SJCRH30 (cell line): ENCODE measurements around the gene ACOX1. TPM values are rescaled to one million over a fixed set of nuclear protein-coding genes. Genes with fewer than 3 reads are reported as not detected.

Experiments used
- DNase-seq, 2 experiments: peaks; one replicate each; pipeline ENCODE4 v3.0.0-alpha.2; 2015 to 2020
- H3K27ac ChIP-seq: fragments of 250-450 bp; sonication (Bioruptor Pico); 2 replicates; pipeline ENCODE4 v1.5.1; 2020; ENCODE audit warnings: mild to moderate bottlenecking, moderate library complexity
- H3K27me3 ChIP-seq: fragments of 250-450 bp; sonication (Bioruptor Pico); 2 replicates; pipeline ENCODE4 v1.5.1; 2020; ENCODE audit warnings: mild to moderate bottlenecking, moderate library complexity
- H3K36me3 ChIP-seq: fragments of 250-450 bp; sonication (Bioruptor Pico); 2 replicates; pipeline ENCODE4 v1.5.1; 2020; ENCODE audit warnings: mild to moderate bottlenecking, moderate library complexity
- H3K4me1 ChIP-seq: fragments of 250-450 bp; sonication (Bioruptor Pico); 2 replicates; pipeline ENCODE4 v1.5.1; 2020; ENCODE audit warnings: mild to moderate bottlenecking, moderate library complexity
- H3K4me3 ChIP-seq: fragments of 250-450 bp; sonication (Bioruptor Pico); 2 replicates; pipeline ENCODE4 v1.5.1; 2020; ENCODE audit warnings: mild to moderate bottlenecking, moderate library complexity
- H3K9me3 ChIP-seq: fragments of 250-450 bp; sonication (Bioruptor Pico); replicated peaks from 2 replicates; pipeline ENCODE4 v1.5.1; 2020; ENCODE audit warnings: mild to moderate bottlenecking, moderate library complexity
- total RNA-seq: library from RNA; depleted of rRNA; stranded (reverse); fragments of >200 nt; shearing (Covaris generic); gene quantifications from 2 replicates; pipeline ENCODE4 v1.2.3, GENCODE V29; 2014

ACOX1 gene
- total RNA-seq, 1 experiment from 2014 or later: 34.8 TPM

DNA sequence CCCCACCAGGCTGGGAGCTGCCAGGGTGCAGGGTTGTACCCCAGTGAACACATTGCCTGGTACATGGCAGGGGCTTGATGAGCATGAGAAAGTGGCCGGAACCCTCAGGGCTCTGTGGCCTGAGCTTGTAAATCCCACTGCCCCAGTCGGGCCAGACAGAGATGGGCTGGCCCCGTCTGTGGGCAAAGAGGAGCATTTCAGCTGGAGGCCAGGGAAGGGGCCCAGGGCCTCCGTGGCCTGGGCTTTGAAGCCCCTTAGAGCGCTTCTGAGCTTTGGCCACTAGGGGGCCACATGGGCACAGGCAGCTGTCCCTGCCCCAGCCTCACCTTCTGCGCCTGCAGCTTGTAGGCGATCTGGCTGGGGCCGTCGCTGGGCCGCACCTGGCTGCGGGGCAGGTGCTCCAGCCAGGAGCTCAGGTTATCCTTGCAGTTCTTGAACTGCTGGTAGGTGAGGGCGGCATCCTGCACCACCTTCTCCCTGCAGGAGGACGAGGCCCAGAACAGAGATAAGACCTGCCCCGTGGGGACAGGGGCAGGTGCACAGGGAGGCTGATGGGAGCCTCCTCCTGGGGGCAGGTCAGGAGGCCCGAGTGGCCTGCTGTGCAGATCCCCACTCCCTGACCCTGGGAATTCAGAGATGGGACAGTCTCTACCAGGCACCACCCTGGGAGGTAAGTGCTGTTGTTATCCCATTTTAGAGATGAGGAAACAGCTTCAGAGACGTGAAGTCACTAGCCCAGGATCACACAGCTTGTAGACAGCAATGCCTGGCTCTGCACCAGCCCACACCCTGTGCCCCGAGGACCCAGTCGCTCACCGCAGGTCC is 35.3 kb upstream of the ACOX1 start:
- DNase-seq: peak; percentile 84 to 93

DNA sequence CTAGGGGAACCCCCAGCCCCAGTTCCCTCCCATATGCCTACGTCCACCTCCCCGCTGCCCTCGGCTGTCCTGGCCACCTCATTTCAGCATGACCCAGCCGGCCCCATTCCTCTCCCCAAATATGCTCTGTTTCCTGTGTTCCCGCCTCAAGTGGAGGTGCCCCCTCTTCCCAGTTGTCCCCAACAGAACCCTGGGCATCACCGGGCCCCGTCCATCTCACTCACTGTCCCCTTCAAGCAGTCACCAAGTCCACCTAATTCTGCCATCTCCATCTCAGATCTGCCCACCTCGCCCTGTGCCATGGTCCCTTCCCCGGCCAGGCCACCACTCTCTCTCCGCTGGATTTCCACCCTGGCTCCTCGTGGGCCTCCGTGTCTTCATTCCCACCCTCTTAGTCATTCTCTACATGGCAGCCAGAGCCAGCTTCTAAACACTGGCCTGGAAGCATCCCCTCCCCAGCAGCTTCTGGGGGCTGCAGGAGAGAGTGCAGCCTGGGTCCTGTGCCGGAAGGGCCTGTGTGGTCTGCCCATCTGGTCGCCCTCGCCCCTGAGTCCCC is 34.5 kb upstream of the ACOX1 start:
- Histone ChIP-seq H3K27ac (no peak overlapping the region), H3K36me3 (no peaks in the 10 kb centered on the region), H3K4me1 (peaks cover 11% of the 10 kb centered on the region), H3K27me3 (no peaks in the 10 kb centered on the region), H3K9me3 (no peaks in the 10 kb centered on the region), H3K4me3 (no peak overlapping the region)
- no peak for DNase-seq

More for the DNA sequence above, 35.3 kb upstream of the ACOX1 start:
- peaks cover 11% of the 10 kb centered on the region for H3K4me1 ChIP-seq
- H3K27ac ChIP-seq: no peak overlapping the region
- no peaks in the 10 kb centered on the region for H3K27me3 ChIP-seq
- no peaks in the 10 kb centered on the region for H3K9me3 ChIP-seq
- no peaks in the 10 kb centered on the region for H3K36me3 ChIP-seq
- no peak overlapping the region for H3K4me3 ChIP-seq

DNA sequence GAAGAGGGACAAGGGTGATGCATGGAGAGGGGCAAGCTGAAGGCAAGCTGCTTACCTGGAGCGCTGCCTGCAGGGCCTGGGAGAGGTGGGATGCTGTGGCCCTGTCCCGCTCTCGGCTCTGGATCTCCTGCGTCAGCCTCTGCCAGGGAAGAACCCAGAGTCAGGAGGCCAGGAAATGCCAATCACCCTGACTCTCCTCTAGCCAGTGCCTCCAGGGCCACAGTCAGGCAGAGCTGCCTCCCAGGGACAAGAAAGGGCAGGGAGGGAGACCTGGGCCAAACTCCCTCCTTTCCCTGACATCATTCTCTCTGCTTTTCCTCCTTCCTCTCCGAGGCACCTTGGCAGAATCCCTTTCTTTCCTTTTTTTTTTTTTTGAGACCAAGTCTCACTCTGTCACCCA is 33.0 kb upstream of the ACOX1 start:
- Histone ChIP-seq H3K4me3 (no peak overlapping the region), H3K27ac (no peak overlapping the region), H3K9me3 (no peaks in the 10 kb centered on the region), H3K27me3 (no peaks in the 10 kb centered on the region), H3K4me1 (peaks cover 11% of the 10 kb centered on the region), H3K36me3 (no peaks in the 10 kb centered on the region)
- no peak for DNase-seq

DNA sequence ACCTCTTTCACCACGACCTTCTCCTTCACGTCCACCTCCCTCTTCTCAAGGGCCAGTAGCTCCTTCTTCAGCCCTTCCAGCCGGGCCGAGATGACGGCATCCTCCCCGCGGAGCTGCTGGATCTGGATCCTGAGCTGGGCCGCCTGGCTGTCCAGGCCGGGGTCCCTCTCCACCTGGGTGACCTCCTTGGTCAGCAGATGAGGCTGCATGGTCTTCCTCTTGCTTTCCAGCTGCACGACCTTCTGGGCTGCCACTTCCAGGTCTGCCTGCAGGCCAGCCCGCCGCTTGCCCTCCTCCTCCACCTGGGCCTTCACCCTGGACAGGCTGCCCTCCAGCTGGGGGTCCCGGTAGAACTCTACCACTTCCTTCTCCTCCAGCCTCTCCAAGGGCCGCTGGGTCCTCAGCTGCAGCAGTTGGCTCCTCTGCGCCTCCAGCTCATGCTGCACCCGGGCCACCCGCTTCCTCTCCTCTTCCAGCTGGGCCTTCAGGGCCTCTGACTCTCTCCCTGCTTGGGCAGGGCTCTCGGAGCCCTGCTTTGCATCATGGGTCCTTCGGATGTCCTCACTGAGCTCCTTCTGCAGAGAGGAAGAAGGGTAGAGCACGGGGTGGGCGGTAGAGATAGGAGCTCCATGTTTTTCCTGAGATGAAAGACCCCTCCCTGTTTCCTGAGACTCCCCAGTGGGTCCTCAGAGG is 31.1 kb upstream of the ACOX1 start:
- Histone ChIP-seq H3K36me3 (no peaks in the 10 kb centered on the region), H3K27ac (no peak overlapping the region), H3K4me3 (no peak overlapping the region), H3K27me3 (no peaks in the 10 kb centered on the region), H3K9me3 (no peaks in the 10 kb centered on the region), H3K4me1 (peaks cover 15% of the 10 kb centered on the region)
- no peak for DNase-seq

DNA sequence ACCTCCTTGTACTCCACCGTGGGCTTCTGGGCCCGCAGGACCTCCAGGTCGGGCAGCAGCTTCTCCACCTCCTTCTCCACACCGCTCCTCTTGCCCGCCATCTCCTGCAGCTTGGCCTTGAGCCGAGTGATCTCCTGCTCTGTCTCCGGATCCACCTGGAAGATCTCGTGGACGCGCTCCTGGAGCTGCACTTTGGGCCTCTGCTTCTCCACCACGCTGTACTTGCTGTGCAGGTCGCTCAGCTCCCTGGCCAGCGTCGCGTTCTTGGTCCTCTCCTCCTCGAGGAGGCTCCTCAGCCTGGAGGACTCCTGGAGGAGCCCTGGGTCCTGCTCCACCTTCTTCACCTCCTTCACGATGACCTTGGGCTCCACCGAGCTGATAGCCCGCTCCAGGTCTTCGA is 30.5 kb upstream of the ACOX1 start:
- H3K27me3 ChIP-seq: no peaks in the 10 kb centered on the region
- no peak for DNase-seq

DNA sequence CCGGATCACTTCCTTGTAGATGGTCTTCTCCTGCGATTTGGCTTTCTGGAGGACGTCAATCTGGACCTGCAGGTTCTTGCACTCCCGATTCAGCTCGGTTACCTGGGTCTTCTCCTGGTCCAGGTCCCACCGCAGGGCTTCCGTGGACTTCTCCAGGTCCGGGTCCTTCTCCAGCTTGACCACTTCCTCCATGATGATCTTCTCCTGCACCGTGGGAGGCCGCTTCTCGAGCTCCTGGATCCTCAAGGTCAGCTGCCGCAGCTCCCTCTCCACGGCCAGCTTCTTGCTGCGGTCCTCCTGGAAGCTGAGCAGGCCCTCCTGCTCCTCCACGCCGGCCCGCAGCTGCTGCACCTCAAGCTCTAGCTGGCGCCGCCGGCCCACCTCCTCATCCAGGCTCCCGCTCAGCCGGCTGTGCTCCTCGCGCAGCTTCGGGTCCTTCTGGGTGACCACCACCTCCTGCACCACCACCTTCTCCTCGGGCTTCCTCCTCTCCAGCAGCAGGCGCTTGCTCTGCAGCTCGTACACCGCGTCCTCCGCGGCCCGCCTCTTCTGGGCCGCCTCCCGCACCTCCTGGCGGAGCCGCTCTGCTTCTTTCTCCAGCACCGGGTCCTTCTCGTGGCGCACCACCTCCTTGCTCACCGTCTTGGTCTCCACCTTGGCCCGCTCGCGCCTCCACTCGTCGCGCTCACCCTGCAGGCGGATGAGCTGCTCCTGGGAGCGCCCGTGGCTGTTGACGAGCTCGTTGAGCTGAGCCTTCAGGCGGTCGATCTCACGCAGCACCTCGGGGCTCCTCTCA is 29.9 kb upstream of the ACOX1 start:
- Histone ChIP-seq H3K4me3 (no peak overlapping the region), H3K36me3 (no peaks in the 10 kb centered on the region), H3K9me3 (no peaks in the 10 kb centered on the region), H3K4me1 (peaks cover 18% of the 10 kb centered on the region), H3K27me3 (no peaks in the 10 kb centered on the region), H3K27ac (no peak overlapping the region)
- no peak for DNase-seq

More for the DNA sequence above, 30.5 kb upstream of the ACOX1 start:
- H3K4me1 ChIP-seq: peaks cover 20% of the 10 kb centered on the region
- no peak overlapping the region for H3K27ac ChIP-seq
- no peaks in the 10 kb centered on the region for H3K9me3 ChIP-seq
- no peaks in the 10 kb centered on the region for H3K36me3 ChIP-seq
- H3K4me3 ChIP-seq: no peak overlapping the region

DNA sequence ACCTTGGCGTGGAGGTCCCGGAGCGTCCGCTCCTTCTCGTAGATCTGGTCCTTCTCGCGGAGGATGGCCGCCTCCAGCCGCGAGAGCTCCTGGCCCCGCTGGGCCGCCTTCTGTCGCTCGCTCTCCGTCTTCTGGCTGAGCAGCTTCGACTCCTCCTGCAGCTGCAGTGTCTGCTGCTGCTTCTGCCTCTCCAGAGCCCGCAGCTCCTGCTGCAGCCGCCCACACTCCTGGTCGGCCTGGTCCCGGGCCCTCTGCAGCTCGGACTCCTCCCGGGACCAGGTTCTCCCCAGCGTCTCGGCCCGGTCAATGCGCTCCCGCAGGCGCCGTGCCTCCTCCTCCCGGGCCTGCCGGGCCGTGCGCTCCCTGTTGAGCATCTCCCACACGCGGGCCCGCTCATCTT is 29.2 kb upstream of the ACOX1 start:
- Histone ChIP-seq H3K27ac (no peak overlapping the region), H3K9me3 (no peaks in the 10 kb centered on the region), H3K4me3 (no peak overlapping the region), H3K27me3 (no peaks in the 10 kb centered on the region), H3K4me1 (peaks cover 13% of the 10 kb centered on the region; the same call in 1 of the 2 replicates), H3K36me3 (no peaks in the 10 kb centered on the region)
- DNase-seq: no peak

DNA sequence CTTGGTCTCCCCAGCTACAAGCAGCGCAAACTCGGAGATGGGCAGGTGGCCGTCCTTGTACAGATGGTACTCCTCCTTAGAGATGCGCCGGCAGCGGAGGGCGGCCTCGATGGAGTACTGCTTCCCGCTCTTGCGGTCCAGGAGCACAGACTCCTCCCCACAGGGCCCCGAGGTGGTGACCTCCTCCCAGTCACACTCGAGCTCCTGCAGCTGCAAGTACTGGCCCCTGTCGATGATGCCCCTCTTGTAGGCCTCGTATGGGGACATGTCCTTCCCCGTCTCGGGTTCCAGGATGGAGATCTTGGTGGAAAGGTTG is 28.8 kb upstream of the ACOX1 start:
- Histone ChIP-seq H3K4me3 (no peak overlapping the region), H3K4me1 (peaks cover 13% of the 10 kb centered on the region; the same call in 1 of the 2 replicates), H3K27ac (no peak overlapping the region), H3K27me3 (no peaks in the 10 kb centered on the region), H3K36me3 (no peaks in the 10 kb centered on the region), H3K9me3 (no peaks in the 10 kb centered on the region)
- no peak for DNase-seq

DNA sequence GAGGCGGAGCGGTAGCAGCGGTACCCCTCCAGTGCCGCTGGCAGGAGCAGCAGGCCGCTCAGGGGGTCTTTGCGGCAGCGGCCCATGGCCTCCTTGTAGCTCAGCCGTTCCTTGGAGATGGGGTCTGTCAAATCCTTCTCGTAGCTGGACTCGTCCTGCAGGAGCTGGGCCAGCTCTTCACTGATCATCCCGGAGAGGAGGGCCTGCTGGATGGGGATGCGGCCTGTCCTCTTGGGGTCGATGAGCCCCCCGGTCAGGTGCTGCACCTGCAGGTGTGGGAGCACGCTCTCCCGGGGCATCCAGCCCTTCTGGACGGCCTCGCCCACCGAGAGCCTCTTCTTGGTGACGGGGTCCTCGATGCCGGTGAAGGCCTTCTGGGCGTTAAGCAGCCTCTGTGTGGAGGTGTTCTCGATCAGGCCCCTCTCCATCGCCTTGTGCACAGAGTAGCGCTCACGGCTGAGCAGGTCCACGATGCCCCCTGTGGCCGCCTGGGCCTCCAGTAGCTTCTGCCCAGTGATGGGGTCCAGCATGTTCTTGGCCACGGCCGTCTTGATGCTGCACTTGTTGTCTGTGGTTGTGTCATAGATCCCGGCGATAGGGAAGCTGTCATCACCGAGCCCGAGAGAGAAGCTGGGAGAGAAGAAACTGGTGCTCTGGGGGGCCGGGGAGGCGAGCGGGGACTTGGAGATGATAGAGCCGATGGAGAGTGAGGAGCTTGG is 28.3 kb upstream of the ACOX1 start:
- Histone ChIP-seq H3K36me3 (no peaks in the 10 kb centered on the region), H3K9me3 (no peaks in the 10 kb centered on the region), H3K27ac (no peak overlapping the region), H3K4me3 (no peak overlapping the region), H3K27me3 (no peaks in the 10 kb centered on the region), H3K4me1 (peaks cover 13% of the 10 kb centered on the region; the same call in 1 of the 2 replicates)
- DNase-seq: no peak

DNA sequence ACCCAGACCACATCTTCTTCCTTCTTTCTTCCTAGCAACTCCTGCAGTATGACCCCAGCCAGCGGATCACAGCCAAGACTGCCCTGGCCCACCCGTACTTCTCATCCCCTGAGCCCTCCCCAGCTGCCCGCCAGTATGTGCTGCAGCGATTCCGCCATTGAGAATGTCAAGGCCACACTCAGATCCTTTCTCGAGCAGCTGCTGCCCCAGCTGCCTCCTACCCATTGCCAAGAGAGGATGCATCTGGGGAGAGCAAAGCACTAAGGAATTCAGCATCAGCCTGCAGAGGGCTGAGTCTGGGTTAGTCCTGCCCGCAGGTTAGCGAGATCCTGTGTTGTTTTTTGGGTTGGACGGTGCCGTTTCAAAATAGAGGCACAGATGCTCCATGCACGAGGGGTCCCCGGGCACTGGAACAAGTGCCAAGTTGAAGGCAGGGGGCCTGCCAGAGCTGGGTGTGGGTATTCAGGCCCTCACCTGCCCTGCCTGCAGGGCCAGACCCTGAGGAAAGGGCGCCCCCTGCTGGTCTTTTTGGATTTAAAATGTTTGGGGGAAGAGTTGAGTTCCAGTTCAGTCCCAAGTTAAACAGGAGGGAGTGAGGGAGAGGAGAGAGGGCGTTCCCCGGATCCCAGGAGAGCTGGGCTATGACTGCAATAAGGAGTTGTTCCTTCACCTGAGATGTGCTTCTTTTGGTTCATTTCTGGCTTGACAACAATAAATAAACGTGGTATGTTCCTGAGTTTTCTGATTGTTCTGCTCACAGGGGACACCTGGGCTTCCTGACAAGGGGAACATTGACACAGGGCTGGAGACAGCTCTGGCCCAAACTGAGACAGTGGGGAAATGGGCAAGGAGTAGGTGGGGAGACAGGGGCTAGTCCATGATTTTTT is 26.5 kb upstream of the ACOX1 start:
- no peaks in the 10 kb centered on the region for H3K9me3 ChIP-seq
- H3K27ac ChIP-seq: peak overlapping the region; percentile 39
- H3K4me1 ChIP-seq: peaks cover 13% of the 10 kb centered on the region; the same call in 1 of the 2 replicates
- no peaks in the 10 kb centered on the region for H3K27me3 ChIP-seq
- no peak overlapping the region for H3K4me3 ChIP-seq
- no peaks in the 10 kb centered on the region for H3K36me3 ChIP-seq
- DNase-seq: peak; percentile 87 to 93

DNA sequence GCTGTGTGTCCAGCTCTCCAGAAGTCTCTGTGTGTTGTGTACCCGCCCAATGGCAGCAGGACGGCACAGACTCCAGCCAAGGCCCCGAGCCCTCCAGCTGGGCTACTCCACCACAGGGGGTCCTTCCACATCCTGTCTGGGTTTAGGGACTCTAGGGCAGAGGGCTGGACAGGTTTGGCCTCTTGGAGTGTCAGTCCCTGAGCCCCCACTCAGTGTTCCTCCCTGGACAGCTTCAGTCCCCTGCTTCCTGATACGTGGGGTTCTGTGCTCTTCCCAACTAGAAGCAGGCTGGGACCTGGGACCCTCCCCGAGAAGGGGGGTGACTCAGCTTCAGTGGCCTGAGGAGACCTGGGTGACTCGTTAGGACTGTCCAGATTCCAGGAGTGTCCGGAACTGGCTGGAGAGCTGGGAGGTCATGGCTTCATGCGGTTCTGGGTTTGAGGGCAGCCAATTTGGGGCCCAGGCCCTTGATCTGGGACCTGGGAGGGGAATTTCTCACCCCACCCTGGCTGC is 25.8 kb upstream of the ACOX1 start:
- no peaks in the 10 kb centered on the region for H3K36me3 ChIP-seq
- H3K4me3 ChIP-seq: no peak overlapping the region
- no peaks in the 10 kb centered on the region for H3K27me3 ChIP-seq
- peak overlapping the region; percentile 39 for H3K27ac ChIP-seq
- DNase-seq: no peak
- H3K4me1 ChIP-seq: peaks cover 13% of the 10 kb centered on the region; the same call in 1 of the 2 replicates
- no peaks in the 10 kb centered on the region for H3K9me3 ChIP-seq

DNA sequence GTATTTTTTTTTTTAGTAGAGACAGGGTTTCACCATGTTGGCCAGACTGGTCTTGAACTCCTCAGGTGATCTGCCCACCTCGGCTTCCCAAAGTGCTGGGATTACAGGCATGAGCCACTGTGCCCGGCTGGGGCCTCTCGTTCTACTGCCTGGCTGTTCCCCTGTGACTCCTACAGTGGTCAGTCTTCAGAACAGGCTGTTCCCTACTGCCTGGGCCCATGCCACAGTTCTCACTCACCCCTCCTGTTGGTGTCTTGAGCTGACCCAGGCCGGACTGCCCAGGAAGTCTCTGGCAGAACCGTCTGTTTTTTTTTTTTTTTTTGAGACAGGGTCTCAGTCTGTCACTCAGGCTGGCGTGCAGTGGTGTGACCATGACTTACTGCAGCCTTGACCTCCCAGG is 24.9 kb upstream of the ACOX1 start:
- Histone ChIP-seq H3K9me3 (no peaks in the 10 kb centered on the region), H3K4me3 (no peak overlapping the region), H3K36me3 (no peaks in the 10 kb centered on the region), H3K4me1 (peaks cover 13% of the 10 kb centered on the region; the same call in 1 of the 2 replicates), H3K27me3 (no peaks in the 10 kb centered on the region), H3K27ac (no peak overlapping the region)
- no peak for DNase-seq

DNA sequence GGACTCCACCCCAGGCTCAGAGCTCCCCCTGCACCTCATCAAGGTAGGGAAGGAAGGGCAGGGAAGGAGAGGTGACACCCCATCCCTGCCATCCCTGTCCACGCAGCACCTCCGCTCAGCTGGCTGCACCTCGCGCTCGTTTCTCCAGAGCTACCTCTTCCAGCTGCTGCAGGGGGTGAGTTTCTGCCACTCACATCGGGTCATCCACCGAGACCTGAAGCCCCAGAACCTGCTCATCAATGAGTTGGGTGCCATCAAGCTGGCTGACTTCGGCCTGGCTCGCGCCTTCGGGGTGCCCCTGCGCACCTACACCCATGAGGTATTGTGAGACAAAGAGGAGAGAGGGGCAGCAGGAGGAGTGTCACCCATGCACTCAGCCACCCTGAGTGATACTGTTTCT is 23.1 kb upstream of the ACOX1 start:
- Histone ChIP-seq H3K9me3 (no peaks in the 10 kb centered on the region), H3K27ac (no peak overlapping the region), H3K27me3 (no peaks in the 10 kb centered on the region), H3K4me3 (no peak overlapping the region), H3K36me3 (no peaks in the 10 kb centered on the region), H3K4me1 (peaks cover 17% of the 10 kb centered on the region)
- no peak for DNase-seq
